ENCODE measurements around the gene AMOTL2.

Gene AMOTL2

GRCh38 chr3:134366221-134366927, 7.9 kb downstream of the AMOTL2 start:
- no peak for DNase-seq (ENCODE audit: low spot score)

- DNase-seq (ENCODE audit: low spot score): no peak
Observed at GRCh38 chr3:134365766-134366065, 8.5 kb downstream of the AMOTL2 start.

- no peak for DNase-seq (ENCODE audit: low spot score)
Observed at GRCh38 chr3:134364936-134365765, 9.1 kb downstream of the AMOTL2 start.

GRCh38 chr3:134364061-134364935, 9.9 kb downstream of the AMOTL2 start:
- DNase-seq (ENCODE audit: low spot score): no peak

- DNase-seq (ENCODE audit: low spot score): no peak
Observed at GRCh38 chr3:134363381-134363755, 10.9 kb downstream of the AMOTL2 start.

- DNase-seq (ENCODE audit: low spot score): no peak
Observed at GRCh38 chr3:134362670-134363380, 11.4 kb downstream of the AMOTL2 start.

GRCh38 chr3:134362221-134362620, 12.0 kb downstream of the AMOTL2 start:
- no peak for DNase-seq (ENCODE audit: low spot score)

- DNase-seq (ENCODE audit: low spot score): no peak
Observed at GRCh38 chr3:134361162-134361835, 12.9 kb downstream of the AMOTL2 start.

- no peak for DNase-seq (ENCODE audit: low spot score)
Observed at GRCh38 chr3:134360046-134360445, 14.2 kb downstream of the AMOTL2 start.

- DNase-seq (ENCODE audit: low spot score): no peak
Observed at GRCh38 chr3:134359121-134360010, 14.9 kb downstream of the AMOTL2 start.

- peak; percentile 23 for DNase-seq (ENCODE audit: low spot score)
Observed at GRCh38 chr3:134357914-134358811, 16.1 kb downstream of the AMOTL2 start.

GRCh38 chr3:134357261-134357913, 16.9 kb downstream of the AMOTL2 start:
- no peak for DNase-seq (ENCODE audit: low spot score)

GRCh38 chr3:134356411-134357040, 17.7 kb downstream of the AMOTL2 start:
- no peak for DNase-seq (ENCODE audit: low spot score)

- no peak for DNase-seq (ENCODE audit: low spot score)
Observed at GRCh38 chr3:134355416-134355815, 18.8 kb downstream of the AMOTL2 start.

- no peak for DNase-seq (ENCODE audit: low spot score)
Observed at GRCh38 chr3:134354612-134355251, 19.5 kb downstream of the AMOTL2 start.

- DNase-seq (ENCODE audit: low spot score): no peak
Observed at GRCh38 chr3:134353831-134354611, 20.2 kb downstream of the AMOTL2 start.

Data from NAMALWA (cell line).